ENCODE data around the gene UXT. TPM values are rescaled to one million over a fixed set of nuclear protein-coding genes. Genes with fewer than 3 reads are reported as not detected.
A peak's percentile ranks its signal among the peaks of the same experiment; 100 is the strongest.

Gene UXT
- polyA plus RNA-seq, 1 of the 3 experiments (the other 2 are of a cell fraction) = 205 TPM

DNA sequence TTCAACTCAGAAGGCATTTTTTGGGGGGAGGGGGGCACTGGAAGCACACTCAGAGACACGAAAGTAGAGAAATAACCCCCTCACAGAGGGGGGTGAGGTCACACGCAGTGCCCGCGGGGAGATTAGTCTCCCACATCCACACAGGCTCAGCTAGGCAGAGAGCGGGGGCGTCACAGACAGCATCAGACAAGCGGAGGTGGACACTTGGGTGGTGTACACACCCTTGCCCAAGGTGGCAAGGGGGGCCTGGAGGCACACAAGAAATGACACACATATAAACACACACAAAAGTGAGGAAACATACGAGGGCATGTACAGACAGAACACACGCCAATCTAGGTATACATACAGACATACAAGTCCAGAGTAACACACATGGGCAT lies 38.7 kb downstream of the UXT start (continued):
- TF ChIP-seq, protein P1, sequence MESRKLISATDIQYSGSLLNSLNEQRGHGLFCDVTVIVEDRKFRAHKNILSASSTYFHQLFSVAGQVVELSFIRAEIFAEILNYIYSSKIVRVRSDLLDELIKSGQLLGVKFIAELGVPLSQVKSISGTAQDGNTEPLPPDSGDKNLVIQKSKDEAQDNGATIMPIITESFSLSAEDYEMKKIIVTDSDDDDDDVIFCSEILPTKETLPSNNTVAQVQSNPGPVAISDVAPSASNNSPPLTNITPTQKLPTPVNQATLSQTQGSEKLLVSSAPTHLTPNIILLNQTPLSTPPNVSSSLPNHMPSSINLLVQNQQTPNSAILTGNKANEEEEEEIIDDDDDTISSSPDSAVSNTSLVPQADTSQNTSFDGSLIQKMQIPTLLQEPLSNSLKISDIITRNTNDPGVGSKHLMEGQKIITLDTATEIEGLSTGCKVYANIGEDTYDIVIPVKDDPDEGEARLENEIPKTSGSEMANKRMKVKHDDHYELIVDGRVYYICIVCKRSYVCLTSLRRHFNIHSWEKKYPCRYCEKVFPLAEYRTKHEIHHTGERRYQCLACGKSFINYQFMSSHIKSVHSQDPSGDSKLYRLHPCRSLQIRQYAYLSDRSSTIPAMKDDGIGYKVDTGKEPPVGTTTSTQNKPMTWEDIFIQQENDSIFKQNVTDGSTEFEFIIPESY (IDR thresholded peaks at IDR 0.05; ENCODE audit: borderline replicate concordance, low read depth) = no peak
- TF ChIP-seq, protein P2, sequence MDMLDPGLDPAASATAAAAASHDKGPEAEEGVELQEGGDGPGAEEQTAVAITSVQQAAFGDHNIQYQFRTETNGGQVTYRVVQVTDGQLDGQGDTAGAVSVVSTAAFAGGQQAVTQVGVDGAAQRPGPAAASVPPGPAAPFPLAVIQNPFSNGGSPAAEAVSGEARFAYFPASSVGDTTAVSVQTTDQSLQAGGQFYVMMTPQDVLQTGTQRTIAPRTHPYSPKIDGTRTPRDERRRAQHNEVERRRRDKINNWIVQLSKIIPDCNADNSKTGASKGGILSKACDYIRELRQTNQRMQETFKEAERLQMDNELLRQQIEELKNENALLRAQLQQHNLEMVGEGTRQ (IDR thresholded peaks at IDR 0.05; ENCODE audit: borderline replicate concordance, low read depth, low read length) = no peak
- TF ChIP-seq TEAD4 (IDR thresholded peaks at IDR 0.05; ENCODE audit: borderline replicate concordance, insufficient read depth) (no peak), TAF1 (IDR thresholded peaks at IDR 0.05; ENCODE audit: borderline replicate concordance, low read depth, low read length) (no peak)
- TF ChIP-seq, protein P3, sequence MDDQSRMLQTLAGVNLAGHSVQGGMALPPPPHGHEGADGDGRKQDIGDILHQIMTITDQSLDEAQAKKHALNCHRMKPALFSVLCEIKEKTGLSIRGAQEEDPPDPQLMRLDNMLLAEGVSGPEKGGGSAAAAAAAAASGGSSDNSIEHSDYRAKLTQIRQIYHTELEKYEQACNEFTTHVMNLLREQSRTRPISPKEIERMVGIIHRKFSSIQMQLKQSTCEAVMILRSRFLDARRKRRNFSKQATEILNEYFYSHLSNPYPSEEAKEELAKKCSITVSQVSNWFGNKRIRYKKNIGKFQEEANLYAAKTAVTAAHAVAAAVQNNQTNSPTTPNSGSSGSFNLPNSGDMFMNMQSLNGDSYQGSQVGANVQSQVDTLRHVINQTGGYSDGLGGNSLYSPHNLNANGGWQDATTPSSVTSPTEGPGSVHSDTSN (IDR thresholded peaks at IDR 0.05) = no peak

DNA sequence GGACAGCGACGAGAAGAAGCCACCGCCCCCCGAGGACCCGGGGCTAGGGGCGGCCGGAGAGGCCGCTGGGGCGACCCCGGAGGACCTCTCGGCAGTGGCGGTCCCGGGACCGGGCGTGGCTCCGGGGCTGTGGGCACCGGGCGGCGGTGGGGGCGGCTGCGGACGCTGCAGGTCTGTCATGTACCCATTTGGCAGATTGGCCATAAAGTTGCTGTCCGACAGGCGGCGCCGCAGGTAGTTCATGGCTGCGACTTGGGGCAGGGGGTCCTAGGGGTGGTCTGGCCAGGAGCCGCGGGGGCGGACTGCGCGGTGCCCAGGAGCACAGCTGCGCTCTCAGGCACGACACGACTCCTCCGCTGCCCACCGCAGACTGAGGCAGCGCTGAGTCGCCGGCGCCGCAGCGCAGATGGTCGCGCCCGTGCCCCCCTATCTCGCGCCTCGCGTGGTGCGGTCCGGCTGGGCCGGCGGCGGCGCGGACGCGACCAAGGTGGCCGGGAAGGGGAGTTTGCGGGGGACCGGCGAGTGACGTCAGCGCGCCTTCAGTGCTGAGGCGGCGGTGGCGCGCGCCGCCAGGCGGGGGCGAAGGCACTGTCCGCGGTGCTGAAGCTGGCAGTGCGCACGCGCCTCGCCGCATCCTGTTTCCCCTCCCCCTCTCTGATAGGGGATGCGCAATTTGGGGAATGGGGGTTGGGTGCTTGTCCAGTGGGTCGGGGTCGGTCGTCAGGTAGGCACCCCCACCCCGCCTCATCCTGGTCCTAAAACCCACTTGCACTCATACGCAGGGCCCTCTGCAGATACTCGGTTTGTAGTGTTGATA lies 39.3 kb downstream of the UXT start, which contains the start of gene SYN1:
SYN1 (minus strand) TSS at position 372 of the 817 bp plus-strand sequence; CDS start at position 243, 129 bp downstream.
- Histone ChIP-seq H3K4me1 (ENCODE audit: control insufficient read depth in 1 of 2, insufficient read depth in 2 of 2, low read depth in 1 of 2, low read length in 1 of 2) (peaks cover 0 to 9% of the 10 kb centered on the region in 2 experiments; a peak in 1 of 4 replicates), H3K9ac (no peak within 1 kb of the TSS), H3K9me2 (no peaks in the 10 kb centered on the region), H3K4me3 (ENCODE audit: low read depth in 2 of 2, low read length in 1 of 2) (peak within 1 kb of the TSS; percentile 48 to 51), H3K27ac (ENCODE audit: low read depth in 2 of 2, low read length in 1 of 2) (peak within 1 kb of the TSS in 1 of 2 experiments; percentile 65; a peak in 1 of 4 replicates), H3K9me3 (no peaks in the 10 kb centered on the region), H3K36me3 (replicated peaks in 1 of 2; ENCODE audit: control insufficient read depth in 1 of 2, insufficient read depth in 2 of 2, low read length in 1 of 2) (no peaks in the 10 kb centered on the region), H3K4me2 (peak within 1 kb of the TSS; percentile 59; the same call in 1 of the 2 replicates), H3K27me3 (ENCODE audit: insufficient read depth) (peaks cover 13% of the 10 kb centered on the region), H3K79me2 (ENCODE audit: insufficient read depth) (no peaks in the 10 kb centered on the region), H3F3A (replicated peaks; ENCODE audit: insufficient read depth) (no peaks in the 10 kb centered on the region), H4K20me1 (ENCODE audit: insufficient read depth) (no peaks in the 10 kb centered on the region), H2AFZ (ENCODE audit: low read depth) (no peak within 1 kb of the TSS)
- DNase-seq = peak; percentile 94
- TF ChIP-seq RAD21 (IDR thresholded peaks at IDR 0.05; ENCODE audit: low read length) = peak; percentile 29; the same call in 1 of the 2 replicates
- peak; percentile 72 for TF ChIP-seq NRF1 (IDR thresholded peaks at IDR 0.05; ENCODE audit: low read depth, low read length)
- no peak for TF ChIP-seq GATA2 (CRISPR knock-in tag; IDR thresholded peaks at IDR 0.05)
- TF ChIP-seq POLR2AphosphoS5 (IDR thresholded peaks at IDR 0.05; ENCODE audit: low read depth, low read length) = no peak
- TF ChIP-seq, protein P4, sequence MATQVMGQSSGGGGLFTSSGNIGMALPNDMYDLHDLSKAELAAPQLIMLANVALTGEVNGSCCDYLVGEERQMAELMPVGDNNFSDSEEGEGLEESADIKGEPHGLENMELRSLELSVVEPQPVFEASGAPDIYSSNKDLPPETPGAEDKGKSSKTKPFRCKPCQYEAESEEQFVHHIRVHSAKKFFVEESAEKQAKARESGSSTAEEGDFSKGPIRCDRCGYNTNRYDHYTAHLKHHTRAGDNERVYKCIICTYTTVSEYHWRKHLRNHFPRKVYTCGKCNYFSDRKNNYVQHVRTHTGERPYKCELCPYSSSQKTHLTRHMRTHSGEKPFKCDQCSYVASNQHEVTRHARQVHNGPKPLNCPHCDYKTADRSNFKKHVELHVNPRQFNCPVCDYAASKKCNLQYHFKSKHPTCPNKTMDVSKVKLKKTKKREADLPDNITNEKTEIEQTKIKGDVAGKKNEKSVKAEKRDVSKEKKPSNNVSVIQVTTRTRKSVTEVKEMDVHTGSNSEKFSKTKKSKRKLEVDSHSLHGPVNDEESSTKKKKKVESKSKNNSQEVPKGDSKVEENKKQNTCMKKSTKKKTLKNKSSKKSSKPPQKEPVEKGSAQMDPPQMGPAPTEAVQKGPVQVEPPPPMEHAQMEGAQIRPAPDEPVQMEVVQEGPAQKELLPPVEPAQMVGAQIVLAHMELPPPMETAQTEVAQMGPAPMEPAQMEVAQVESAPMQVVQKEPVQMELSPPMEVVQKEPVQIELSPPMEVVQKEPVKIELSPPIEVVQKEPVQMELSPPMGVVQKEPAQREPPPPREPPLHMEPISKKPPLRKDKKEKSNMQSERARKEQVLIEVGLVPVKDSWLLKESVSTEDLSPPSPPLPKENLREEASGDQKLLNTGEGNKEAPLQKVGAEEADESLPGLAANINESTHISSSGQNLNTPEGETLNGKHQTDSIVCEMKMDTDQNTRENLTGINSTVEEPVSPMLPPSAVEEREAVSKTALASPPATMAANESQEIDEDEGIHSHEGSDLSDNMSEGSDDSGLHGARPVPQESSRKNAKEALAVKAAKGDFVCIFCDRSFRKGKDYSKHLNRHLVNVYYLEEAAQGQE (IDR thresholded peaks at IDR 0.05; ENCODE audit: low read depth, low read length) = peak; percentile 98
- TF ChIP-seq, protein P5, sequence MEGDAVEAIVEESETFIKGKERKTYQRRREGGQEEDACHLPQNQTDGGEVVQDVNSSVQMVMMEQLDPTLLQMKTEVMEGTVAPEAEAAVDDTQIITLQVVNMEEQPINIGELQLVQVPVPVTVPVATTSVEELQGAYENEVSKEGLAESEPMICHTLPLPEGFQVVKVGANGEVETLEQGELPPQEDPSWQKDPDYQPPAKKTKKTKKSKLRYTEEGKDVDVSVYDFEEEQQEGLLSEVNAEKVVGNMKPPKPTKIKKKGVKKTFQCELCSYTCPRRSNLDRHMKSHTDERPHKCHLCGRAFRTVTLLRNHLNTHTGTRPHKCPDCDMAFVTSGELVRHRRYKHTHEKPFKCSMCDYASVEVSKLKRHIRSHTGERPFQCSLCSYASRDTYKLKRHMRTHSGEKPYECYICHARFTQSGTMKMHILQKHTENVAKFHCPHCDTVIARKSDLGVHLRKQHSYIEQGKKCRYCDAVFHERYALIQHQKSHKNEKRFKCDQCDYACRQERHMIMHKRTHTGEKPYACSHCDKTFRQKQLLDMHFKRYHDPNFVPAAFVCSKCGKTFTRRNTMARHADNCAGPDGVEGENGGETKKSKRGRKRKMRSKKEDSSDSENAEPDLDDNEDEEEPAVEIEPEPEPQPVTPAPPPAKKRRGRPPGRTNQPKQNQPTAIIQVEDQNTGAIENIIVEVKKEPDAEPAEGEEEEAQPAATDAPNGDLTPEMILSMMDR (IDR thresholded peaks at IDR 0.05) = 0 out of 2 replicates have a peak, but pooled peaks have one; percentile 14
- no peak for TF ChIP-seq NFIC (IDR thresholded peaks at IDR 0.05; ENCODE audit: borderline replicate concordance)
- TF ChIP-seq CHD2 (IDR thresholded peaks at IDR 0.05; ENCODE audit: low read length, partially characterized antibody) = peak; percentile 93
- ChIA-PET POLR2A (interaction anchor here (1.5 kb wide), 1 partner anchor 38 kb away, joined by 6 read pairs; the partner anchor contains the start of gene TIMP1), CTCF (interaction anchor here (0.7 to 1.7 kb wide), 4 partner anchors 12 to 79 kb away, joined by 3 to 6 read pairs (median 4); partner anchors contain the start of gene TIMP1)
- WGBS (ENCODE audit: low lambda C conversion rate) = 46% methylated on average over 29 of the region's 88 CpGs

Data from SK-N-SH (cell line).